Cardiac fibroblast (primary cell): ENCODE results near the gene MACROD2.

ENCODE experiments used
- DNase-seq, 2 donors: peaks; one replicate each; pipeline versions ENCODE4 v3.0.0 to v3.0.0-alpha.2; 2010; ENCODE audit warnings: low read depth in 2 of 2
- H3K4me3 ChIP-seq, 2 donors: replicated peaks in 1 of 2; 1 replicate in 1 of 2; 2 replicates in 1 of 2; pipeline ENCODE4 v1.5.1; 2011; ENCODE audit warnings: low read depth in 2 of 2, low read length in 2 of 2, mild to moderate bottlenecking in 2 of 2, moderate library complexity in 1 of 2
- CTCF ChIP-seq: IDR thresholded peaks from one replicate; pipeline ENCODE4 v1.5.1; 2011; ENCODE audit warnings: low read depth, mild to moderate bottlenecking, low read length, inconsistent platforms

The MACROD2 gene

GRCh38 chr20:15026759-15027158 lies 1031.4 kb downstream of the MACROD2 start:
- DNase-seq, result no peak
- TF ChIP-seq CTCF, result no peak
- no peak overlapping the region for H3K4me3 ChIP-seq

- TF ChIP-seq CTCF, result no peak
- no peak for DNase-seq
- no peak overlapping the region for H3K4me3 ChIP-seq
Observed at GRCh38 chr20:15030826-15031225, 1035.5 kb downstream of the MACROD2 start.

GRCh38 chr20:15031546-15032351 lies 1036.4 kb downstream of the MACROD2 start:
- DNase-seq, result no peak
- TF ChIP-seq CTCF, result no peak
- no peak overlapping the region for H3K4me3 ChIP-seq

GRCh38 chr20:15032352-15032622 lies 1037.0 kb downstream of the MACROD2 start:
- no peak overlapping the region for H3K4me3 ChIP-seq
- TF ChIP-seq CTCF, result no peak
- DNase-seq, result no peak

- no peak for TF ChIP-seq CTCF
- no peak overlapping the region for H3K4me3 ChIP-seq
- DNase-seq, result no peak
Observed at GRCh38 chr20:15033269-15033668, 1038.0 kb downstream of the MACROD2 start.

GRCh38 chr20:15033891-15034290 lies 1038.6 kb downstream of the MACROD2 start:
- no peak for DNase-seq
- H3K4me3 ChIP-seq, result no peak overlapping the region
- no peak for TF ChIP-seq CTCF

GRCh38 chr20:15036948-15037347 lies 1041.6 kb downstream of the MACROD2 start:
- DNase-seq, result no peak
- no peak for TF ChIP-seq CTCF
- H3K4me3 ChIP-seq, result no peak overlapping the region
